CMK (cell line): Measurements from ENCODE around the gene MAML2.
A peak's percentile ranks its signal among the peaks of the same experiment; 100 is the strongest.

Experiments
- DNase-seq: peaks from one replicate; pipeline ENCODE4 v3.0.0-alpha.2; 2010; ENCODE audit warnings: low read depth

Gene MAML2

DNA sequence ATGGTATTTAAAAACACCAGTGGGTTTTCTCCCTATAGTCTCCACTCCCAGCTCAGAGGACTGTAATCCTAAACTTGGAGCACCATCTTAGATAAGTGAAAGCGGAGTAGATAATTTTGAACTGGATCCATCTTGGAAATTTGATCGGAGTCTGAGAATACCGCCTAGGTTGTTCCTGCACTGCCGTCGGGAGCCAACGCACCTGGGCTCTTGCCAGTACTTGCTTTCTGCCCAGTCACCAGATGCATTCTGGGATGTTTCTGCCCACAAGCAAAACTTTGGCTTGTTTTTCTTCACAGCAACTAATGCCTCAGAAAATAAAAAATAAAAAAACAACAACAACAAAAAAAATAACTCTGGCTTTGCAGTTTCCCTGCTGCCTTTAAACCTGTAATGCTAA, 306.1 kb downstream of the MAML2 start:
- DNase-seq, result no peak

DNA sequence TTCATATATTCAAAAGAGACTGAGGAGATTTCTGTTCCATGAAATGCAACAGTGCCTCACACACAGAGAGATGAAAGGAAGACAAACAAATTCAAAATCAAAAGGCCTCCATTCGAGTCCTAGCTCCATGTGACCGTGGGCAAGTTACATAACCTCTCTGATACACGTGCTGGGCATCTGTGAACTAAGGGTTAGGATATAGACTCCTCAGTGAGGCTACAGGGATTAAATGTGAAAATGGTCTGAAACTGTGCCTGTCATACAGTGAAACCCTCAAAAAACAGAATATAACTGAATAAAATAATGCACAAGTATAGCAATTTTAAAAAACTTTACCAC, 307.3 kb downstream of the MAML2 start:
- no peak for DNase-seq

DNA sequence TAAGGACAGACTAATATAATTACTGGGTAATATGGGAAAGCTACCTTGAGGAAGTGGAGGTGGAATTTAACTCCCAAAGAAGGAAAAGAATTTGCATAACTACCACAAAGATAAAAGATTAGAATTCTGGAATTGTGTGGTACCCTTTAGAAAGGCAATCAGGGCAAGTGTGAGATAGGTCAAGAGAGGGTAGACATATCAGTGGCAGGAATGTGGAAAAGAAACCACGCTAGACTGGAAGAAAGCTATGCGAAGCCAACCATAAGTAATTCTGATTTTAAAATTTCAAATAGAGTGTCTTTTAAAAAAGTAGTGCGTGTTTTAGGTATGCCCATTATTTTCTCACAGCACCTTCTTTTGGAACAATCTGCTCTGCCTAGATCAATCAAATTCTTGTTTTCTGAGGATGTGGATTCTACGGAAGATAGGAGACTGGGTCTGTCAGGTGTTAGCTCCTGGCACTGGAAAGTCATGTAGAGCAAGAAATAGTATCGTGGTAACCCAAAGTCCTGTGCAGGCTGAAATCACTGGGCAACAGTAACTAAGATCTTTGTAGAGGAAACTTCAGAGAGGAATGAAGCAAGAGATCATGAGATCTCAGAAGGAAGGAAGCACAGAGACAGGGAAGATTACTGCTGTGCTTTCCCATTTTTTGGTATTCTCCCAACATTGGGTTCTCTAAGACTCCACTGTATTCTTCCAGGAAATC, 307.8 kb downstream of the MAML2 start:
- DNase-seq, result no peak

DNA sequence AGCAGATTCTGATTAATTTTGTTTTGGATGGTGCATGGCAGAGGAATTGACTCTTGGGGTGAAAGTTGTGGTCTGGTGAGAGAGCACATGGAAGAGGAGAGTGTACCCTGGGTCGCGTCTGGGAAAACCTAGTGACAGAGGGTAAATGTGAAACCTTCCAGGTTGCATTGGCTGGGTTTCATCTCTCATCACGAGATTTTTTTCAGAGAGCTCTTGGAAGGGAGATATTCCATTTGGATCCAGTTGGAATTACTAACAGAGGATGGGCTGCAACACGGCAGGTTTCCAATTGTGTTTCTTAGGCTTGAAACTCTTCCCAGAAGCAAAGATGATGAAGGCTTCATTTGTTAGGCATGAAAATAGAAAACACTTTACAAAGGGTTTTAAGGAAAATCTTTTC, 309.4 kb downstream of the MAML2 start:
- DNase-seq, result no peak

DNA sequence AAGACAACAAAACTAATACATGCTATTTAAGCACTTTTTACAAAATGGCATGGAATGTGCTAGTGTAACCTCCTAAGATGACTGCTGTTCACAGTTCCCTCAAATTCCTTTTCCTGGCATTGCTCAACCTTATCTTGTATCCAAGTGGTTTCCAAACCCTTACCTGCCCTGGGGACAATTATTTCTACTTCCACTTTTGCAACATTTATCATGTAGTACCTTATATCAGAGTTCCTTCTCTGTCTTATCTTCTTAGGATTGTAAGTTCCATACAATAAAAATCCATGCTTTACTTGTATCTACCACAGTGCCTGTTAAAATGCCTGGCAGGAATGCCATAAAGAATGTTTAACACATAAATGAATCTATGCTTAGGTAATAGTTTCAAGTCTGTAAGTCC, 309.9 kb downstream of the MAML2 start:
- DNase-seq, result no peak

DNA sequence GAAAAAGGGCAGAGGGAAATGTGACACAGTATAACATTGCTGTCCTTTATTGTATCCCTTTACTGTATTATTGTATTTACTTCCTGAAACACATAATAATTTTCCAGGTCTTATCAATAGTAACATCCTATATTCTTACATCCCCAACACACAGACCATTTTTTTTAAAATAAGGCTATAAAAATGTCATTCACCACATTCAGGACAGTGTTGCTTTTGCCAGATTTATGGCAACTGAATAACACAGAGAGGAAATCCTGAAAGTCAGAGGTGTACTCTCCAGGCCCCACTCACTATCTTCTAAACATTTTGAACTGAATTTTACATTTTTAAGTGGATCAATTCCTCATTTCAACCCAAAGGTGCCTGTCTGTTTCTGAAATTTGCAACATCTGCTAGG, 314.2 kb downstream of the MAML2 start:
- DNase-seq, result no peak

DNA sequence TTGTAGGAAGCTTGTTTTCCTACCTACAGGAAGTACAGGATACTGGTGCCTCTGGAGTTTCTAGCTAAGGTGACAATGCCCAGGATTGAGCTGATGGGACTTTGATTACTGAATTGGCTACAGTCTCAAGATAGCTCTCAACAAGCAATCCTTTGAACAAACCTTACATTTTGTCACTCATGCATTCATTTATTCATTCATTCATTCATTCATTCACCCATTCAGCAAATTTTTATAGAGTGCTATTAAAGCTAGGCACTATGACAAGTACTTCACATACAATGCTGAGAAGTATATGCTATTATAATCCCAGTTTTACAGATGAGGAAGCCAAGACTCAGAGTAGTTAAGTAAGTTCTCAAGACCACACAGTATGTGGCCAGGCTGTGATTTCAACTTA, 316.0 kb downstream of the MAML2 start:
- no peak for DNase-seq

DNA sequence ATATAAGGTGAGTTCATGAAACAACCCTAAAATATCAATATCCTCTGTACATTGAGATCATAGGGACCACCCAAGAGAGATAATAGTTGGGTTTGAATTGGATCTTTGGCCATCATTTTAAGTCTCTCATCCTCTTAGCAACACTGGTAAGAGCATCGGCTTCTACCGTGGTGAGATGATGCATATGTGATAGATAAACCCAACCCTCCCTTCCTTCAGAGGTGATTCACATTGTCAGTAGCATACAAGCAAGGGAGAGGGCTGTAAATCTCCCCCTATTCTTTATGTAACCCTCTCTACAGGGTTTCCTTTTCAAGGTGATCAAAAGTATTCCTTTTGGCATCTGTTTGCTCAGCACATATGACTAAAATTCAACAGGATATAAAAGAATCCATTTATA, 316.7 kb downstream of the MAML2 start:
- DNase-seq, result no peak

DNA sequence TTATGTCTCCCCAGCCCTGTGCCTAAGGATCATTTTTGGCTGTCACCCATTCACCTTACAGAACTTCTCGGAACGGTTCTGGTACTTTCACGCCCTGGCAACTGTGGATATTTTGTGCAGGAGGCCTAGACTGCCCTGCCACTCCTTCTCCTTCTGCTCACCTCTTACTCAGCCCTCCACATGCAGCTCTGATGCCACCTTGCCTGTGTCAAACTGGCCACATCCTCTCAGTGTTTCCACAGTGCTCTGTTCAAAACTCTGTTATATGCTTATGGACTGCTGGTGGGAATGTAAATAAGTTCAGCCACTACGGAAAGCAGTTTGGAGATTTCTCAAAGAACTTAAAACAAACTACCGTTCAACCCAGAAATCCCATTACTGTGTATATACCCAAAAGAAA, 318.3 kb downstream of the MAML2 start:
- no peak for DNase-seq

DNA sequence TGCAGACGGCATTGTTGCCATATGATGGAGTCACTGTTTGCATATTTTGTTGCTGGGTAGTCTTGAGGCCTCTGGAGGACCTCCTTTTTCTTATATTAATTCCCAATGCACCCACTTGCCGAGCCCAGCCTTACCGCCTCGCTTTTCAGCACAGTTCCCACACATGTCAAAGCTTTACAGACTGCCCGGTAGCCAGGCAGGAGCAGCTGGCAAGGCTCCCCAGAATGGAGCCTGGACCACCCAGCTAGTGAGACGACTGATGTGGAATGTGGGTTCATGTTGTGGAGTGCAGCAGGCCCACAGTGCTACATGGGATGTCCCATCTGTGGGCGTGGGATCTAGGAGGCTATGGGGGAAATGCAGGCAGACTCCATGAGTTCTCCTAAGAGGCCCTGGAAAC, 319.7 kb downstream of the MAML2 start:
- DNase-seq, result no peak

DNA sequence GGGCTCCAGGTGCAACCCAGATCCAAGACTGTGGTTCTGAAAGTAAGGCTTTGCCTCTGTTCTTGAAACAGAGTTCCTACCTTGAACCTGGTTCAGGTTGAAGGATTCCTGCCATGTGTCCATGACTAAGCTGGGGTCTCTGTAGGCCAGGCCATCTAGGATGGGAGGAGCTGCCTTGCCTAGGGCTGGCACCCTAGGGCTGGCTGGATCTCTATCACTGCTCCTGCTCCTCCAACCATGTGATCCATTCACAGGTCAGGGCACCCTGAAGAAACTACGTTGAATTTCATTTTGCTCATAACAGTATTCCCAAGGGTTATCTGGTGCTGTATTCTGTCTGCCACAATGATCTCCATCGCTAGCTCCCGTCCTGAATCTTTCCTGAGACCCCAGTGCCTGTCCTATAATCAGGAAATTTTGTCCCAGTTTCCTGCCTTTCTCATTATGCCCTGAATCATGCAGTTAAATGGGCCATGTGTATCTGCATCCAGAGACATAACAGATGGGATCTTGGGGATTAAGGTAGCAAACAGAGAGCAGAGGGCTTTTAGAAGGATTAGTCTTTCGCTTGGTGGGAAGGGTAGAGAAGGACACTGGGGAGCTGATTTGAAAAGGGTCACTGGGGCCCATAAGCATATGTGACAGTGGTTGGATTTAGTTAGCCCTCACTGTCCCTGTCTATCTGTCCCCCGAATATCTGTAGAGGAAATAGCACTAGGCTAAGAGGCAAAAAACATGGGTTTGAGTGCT, 320.9 kb downstream of the MAML2 start:
- no peak for DNase-seq

DNA sequence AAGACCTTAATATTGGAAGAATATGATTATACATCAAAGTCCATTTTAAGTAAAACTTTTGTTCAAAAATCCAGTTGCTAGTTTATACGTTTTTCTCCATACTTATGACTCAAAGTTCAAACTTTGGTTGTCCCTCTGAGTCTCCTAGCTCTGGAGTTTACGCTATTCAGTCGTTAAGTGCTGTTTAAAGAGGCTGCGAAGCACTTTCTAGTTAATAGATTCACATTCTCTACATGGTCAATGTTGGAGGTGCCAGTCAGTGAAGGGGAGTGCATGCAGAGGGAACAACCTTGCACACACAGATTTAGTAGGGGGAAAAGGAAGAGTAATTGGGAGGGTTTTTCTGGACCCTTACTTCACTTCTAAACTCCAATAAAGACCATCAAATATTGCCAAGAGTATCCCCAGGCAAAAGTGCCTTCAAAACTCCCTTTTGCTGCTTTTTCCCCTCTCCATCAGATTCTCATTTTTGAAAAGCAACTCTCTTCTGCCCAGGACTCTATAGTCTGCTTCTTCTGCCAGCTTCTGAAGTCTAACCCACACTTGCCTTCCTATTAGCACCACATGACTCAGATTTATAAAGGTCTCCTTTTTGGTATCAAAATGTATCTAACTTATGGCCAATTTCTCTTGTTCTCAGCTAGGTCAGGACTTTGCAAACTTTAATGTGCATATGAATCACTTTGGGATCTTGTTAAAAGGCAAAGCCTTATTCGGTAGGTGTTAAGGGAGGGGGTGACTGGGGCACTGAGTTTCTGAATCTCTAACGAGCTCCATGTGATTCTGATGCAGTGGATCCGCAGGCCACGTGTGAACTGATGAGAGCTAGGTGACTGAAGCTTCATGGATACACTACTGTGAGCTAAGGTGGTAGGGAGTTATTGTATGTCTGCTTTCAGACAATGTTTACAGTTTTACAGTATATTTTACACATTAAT, 322.9 kb downstream of the MAML2 start:
- no peak for DNase-seq

DNA sequence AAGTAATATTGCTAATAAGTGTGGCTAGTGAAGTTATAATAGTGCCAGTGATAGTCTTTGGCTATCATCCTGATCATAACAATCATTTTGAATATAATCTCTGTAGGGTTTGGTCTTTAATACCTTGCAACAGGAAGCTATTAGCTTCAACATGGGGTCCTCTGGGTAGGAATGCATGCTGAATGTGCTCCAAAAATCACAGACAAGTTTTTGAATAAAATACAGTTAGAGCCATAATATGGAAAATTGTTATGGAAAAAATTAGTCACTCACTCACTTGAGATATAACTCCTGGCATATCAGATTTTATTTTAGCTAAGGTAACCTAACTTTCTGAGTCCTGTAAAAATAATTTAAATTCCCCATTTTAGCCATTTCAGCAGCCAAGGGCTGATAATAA, 323.7 kb downstream of the MAML2 start:
- no peak for DNase-seq

DNA sequence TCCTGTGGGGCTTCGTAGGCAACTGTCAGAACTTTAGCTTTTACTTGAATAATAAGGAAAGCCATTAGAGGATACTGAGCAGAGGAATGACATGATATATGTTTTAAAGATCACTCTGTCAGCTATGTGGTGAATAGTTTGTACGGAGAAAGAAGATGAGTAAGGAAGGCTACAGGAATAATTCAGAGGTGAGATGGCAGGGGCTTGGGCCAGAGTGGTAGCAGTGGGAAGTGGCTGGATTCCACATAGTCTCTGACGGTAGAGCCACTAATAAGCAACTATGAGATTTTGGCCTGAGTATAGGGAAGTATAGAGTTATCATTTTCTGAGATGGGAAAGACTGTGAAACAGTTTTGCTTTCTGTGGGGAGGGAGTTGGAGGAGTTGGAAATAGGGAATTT, 325.1 kb downstream of the MAML2 start:
- DNase-seq, result no peak

DNA sequence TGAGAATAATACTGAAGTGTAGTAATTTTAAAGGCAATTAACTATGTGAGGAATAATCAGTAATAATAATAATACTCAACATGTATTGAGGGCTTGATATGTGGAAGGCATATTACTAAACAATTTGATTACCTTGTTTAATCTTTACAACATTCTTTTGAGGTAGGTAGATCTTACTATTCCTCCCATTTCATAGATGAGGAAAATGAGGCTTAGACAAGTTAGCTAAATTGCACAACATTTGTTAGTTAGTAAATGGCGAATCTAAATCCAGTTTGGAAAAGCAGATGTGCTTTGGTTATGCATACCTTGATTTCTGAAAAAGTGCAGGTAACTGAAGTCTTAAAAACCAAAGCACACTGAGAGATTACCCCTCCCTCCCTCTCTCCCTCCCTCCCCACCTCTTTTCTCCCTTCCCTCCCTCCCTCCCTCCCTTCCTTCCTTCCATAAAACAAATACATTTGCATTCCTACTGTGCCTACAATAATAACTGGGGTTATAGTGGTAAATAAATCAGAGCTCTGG, 326.0 kb downstream of the MAML2 start:
- no peak for DNase-seq

DNA sequence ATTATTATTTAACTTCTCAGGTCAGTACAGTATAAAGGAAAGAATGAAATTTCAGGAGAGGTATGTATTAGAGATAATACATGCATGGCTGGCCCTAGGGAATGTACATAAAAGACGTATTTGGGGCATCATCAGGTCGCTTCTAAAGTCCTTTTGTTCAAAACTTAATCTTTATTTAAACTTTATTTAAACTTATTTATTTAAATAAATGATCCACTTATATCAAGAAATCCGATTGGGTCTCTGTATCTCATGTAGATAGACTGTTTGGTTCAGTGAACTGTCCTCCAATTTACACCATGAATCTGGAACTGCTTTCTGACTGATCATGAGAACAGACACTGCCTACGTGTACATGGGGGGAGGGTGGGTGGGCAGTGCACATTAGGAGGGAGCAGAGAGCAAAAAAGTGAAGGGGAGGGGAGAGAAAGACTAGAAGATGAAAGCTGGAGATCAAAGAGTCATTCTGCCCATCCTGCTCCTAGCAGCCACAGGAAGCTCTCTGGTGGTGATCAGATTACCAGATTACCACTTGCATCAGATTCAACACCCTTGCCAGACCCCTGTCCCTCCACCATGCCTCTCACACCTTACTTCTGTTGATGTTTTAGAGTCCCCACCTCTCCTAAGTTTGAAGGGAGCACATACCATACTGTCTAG, 327.0 kb downstream of the MAML2 start:
- DNase-seq, result no peak

DNA sequence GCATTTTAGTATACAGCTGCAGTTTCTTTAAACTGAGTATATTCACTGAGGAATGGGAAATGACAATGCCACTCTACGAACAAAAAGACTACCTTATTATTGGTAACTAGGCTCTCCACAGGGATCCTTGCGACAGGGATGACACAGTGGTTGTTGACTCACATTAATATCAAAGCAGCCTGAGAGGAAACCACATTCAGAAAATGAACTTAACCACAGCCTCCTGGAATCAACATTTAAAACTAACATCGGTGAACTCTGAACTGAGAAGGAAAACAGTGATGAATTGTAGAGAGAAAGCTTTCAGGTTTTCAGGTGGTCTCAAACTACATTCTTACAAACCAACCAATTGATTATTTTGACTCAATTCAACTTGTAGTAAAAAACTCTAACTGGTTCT, 328.8 kb downstream of the MAML2 start:
- DNase-seq, result no peak

DNA sequence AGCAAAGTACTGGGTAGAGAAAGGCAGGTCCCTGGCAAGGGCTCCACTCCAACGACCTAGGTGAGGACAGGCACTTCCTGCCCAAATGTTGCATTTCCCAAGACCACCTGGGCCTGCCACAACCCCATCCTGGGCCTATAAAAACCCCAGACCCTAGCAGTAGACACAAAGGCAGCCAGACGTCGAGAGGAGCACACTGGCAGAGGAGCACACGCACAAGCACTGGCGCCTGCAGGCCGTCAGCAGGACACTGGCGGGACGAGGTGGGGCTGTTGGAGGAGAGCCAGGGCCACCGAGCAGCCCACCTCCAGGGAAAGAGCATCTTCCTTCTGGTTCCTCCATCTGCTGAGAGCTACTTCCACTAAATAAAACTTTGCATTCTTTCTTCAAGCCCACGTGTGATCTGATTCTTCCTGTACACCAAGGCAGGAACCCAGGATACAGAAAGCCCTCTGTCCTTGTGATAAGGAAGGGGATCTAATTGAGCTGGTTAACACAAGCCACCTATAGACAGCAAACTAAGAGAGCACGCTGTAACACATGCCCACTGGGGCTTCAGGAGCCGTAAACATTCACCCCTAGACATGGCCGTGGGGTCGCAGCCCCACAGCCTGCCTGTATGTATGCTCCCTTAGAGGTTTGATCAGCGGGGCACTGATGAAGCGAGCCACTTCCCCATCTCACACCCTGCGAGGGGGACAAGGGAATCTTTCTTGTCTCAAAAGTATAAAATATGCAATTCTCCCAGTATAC, 329.4 kb downstream of the MAML2 start:
- DNase-seq, result no peak

DNA sequence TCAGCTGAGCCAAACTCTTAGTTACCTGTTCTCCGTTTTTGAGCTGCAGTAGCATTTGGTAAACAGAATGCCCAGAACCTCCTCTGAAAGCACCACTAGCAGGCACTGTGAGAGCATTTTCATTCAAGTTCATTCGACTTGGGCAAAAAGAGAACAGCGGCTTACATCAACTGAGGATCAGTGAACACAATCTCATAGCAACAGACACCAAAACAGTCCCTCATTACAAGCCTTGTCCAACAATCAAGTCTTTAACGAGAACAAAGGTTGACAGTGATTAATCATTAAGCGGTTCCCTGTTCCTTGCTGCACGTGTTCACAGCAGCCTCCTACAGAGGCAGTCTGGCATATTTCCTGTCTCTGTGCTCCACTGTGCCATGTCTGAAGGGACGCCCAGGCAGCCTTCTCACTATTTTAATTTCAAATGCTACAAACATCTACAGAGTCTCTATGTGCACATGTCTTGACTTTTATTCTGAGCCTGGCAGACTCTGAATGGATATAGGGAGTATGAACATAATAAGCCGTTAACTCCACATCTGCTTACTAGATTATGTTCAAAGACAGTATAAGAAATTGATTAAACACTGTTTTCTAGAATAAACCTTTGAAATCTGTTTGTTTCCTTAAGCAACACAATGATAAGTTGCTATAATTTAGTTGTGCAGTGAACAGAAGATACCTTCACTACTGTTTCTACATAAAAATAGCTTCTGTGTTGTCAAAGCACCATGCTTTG, 330.7 kb downstream of the MAML2 start:
- DNase-seq, result peak; percentile 21

DNA sequence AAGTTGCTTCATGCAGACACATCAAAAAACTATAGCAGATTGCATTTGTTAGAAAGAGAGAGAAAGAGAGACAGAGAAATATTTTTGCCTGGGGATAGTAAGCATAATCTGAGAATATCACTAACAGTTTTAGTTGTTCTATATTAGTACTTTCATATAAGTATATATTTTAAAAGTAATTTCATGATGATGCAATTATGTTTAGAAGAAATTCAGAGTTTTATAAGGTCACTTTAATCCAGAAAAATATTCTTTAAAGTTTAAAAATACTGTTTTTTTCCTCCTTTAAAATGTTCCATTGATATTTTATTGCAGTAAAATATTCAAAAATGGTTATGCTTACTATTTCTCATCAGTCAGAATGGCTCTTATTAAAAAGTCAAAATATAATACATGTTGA, 332.3 kb downstream of the MAML2 start:
- DNase-seq, result no peak
